GM21381 (cell line): ENCODE results near the gene SLC30A2.

Source experiments
- ATAC-seq: cut with Tn5 transposase; IDR thresholded peaks from one replicate; pipeline ENCODE4 v1.9.1; 2021; ENCODE audit warnings: mild to moderate bottlenecking, moderate library complexity; ENCODE audit not compliant: unreplicated experiment

SLC30A2 gene

GRCh38 chr1:26070296-26070962 is 24.5 kb upstream of the SLC30A2 start:
- no peak for ATAC-seq

DNA sequence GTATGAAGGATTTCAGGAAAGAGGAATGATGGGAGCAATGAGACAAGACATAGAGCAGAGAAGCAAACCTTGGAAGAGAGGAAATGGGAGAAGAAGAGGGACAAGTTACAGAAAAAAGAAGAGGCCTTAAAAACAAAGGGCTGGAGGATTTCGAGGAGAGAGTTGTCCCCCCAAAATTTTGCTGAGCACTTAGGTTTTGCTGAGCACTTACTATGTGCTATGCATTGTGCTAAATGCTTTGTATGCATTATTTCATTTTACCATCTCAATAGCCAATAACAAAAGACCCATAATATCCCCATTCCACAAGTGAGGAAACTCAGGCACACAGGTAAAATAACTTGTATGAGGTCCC is 24.0 kb upstream of the SLC30A2 start:
- ATAC-seq = no peak

DNA sequence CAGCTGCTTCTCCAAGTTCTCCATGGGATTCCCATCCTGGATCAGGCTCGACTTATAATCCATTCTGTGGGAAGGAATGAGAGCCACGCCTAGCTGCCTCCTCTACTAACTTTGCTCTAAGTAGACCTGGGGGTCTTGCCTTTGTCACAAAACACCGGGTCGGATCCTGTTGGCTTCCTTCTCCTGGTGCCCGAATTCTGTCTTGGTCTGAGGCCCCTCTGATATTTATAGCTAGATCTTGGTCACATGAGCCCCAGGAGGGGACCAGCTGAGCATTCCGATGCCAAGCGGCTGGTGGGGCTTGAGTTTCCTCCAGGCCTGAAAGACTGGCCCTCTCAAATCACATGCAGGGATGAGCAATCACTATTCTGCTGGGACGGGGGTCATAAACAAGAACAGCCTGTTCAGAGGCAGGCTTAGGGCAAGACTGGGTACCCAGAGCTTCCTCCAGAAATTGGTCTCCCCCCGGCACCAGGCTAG is 21.6 kb upstream of the SLC30A2 start, which contains the start of gene TRIM63:
Gene TRIM63 (minus strand): TSS at position 199 of the 480 bp plus-strand sequence. CDS start 136 bp downstream, at position 63.
- ATAC-seq = no peak

- ATAC-seq = no peak
These were observed 20.9 kb upstream of the SLC30A2 start for GRCh38 chr1:26066857-26067256.

DNA sequence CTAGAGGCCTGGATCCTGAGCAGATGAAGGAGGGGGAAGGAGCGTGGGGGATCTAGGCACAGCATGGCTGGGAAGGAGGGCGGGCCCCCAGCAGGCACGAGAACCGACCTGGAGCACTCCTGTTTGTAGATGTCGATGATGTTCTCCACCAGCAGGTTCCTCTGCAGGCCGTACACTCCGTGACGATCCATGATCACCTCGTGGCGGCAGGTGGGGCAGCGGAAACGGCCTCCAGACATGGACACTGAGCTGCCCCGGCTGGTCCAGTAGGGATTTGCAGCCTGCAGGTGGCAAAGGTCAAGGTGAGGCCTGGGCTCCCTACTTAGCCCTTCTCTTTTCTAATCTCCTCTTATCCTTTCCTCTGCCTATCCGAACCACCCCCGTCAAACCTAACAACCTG is 20.2 kb upstream of the SLC30A2 start:
- no peak for ATAC-seq

DNA sequence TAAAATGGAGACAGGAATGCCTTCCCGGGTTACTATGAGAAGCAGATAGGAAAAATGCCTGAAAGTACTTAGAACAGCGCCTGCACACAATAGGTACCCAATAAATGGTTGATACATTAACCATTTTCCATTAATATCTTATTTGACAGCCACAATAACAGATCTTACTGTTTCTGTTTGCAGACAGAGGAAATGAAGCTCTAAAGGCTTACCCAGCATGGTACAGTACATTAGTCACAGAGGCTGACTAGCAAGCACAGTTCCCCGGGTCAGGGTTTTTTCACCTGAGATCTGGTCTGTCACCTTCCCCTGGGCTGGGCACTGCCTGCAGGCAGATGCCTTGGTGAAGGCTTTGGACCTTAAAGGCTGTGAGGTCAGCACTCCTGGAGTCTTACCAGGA is 18.6 kb upstream of the SLC30A2 start:
- no peak for ATAC-seq

DNA sequence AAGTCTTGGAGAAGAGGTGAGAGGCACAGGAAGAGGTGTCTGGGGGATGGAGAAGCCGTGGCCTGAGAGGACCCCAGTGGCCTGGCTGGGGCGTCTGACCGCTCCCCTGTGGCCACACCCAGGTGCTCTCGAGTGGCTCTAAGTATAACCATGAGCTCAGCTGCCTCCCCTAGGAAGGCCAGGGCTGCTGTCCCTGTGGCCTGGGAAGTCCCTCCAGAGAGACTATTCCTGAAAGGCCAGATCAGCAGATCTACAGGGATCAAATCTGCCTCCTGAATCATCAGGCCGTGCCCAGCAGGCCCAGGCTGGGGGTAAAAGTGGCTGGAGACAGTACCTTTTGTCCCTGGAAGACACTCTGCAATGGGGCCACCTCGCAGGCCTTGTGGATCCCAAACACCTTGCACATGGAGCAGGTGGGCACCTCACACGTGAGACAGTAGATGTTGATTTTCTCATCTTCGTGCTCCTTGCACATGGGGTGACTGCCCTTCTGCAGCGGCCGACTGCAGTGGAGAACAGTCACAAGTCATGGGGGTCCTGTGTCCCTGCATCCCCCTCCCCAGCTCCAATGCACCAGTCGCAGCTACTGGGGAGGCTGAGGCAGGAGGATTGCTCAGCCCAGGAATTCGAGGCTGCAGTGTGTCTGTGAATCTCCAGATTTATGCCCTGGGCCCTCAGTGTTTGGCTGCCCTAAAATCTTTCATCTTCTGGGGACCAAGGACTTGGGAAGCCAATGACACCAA is 15.1 kb upstream of the SLC30A2 start:
- no peak for ATAC-seq

GRCh38 chr1:26059906-26060305 is 14.0 kb upstream of the SLC30A2 start:
- no peak for ATAC-seq

GRCh38 chr1:26058052-26058595 is 12.2 kb upstream of the SLC30A2 start:
- ATAC-seq = no peak

DNA sequence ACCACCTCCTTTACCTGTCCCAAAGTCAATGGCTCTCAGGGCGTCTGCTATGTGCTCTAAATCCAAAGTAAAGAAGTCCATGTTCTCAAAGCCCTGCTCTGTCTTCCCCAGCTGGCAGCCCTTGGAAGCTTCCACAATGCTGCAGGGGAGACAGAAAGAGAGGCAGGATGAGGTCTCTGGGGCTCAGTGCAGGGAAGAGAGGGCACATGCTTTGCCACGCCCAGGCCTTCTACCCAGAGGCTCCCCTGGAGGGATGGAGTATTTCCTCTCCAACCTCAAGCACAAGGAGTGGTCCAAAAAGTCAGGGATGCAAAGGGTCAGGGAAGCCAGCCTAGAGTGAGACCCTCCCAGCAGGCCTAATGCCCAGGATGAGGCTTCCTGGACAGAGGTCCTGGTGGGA is 11.3 kb upstream of the SLC30A2 start:
- no peak for ATAC-seq

GRCh38 chr1:26055041-26055440 is 9.1 kb upstream of the SLC30A2 start:
- ATAC-seq = no peak

- ATAC-seq = no peak
These were observed 8.0 kb upstream of the SLC30A2 start for GRCh38 chr1:26053718-26054560.

GRCh38 chr1:26050248-26050640 is 4.3 kb upstream of the SLC30A2 start:
- ATAC-seq = no peak

DNA sequence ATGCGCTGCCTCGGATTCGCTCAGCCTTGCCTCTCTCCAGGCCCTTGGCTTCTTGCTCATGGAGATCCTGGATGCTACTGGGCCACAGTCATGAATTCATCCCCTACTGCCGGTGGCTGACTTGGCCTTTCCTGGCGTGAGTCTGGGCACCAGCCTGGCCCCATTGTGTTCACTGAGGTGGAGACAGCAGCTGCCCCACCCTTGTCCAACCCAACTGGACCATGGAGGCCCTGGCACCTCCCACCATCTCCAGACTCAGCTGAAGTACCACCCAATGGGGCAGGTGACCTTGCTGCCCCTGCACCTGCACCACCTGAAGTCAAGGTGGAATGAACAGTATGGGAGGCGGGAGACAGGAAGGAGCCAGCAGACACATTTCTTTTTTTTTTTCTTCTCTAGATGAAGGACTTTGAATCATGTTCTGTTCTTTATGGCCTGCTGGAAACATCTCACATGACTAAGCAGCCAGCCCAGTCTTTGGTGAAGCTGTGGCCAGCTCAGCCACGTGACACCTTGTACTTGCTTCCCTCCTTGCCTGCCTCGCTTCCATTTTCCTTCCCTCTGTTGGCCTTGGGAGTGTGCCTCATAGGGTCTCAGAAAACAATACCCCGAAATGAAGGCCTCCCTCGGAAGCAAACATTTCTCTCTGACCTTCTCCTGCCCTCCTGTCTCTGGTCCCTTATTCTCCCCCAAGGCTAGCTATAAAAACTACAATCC is 3.8 kb upstream of the SLC30A2 start:
- no peak for ATAC-seq

- no peak for ATAC-seq
These were observed 1.5 kb upstream of the SLC30A2 start for GRCh38 chr1:26047278-26047874.

DNA sequence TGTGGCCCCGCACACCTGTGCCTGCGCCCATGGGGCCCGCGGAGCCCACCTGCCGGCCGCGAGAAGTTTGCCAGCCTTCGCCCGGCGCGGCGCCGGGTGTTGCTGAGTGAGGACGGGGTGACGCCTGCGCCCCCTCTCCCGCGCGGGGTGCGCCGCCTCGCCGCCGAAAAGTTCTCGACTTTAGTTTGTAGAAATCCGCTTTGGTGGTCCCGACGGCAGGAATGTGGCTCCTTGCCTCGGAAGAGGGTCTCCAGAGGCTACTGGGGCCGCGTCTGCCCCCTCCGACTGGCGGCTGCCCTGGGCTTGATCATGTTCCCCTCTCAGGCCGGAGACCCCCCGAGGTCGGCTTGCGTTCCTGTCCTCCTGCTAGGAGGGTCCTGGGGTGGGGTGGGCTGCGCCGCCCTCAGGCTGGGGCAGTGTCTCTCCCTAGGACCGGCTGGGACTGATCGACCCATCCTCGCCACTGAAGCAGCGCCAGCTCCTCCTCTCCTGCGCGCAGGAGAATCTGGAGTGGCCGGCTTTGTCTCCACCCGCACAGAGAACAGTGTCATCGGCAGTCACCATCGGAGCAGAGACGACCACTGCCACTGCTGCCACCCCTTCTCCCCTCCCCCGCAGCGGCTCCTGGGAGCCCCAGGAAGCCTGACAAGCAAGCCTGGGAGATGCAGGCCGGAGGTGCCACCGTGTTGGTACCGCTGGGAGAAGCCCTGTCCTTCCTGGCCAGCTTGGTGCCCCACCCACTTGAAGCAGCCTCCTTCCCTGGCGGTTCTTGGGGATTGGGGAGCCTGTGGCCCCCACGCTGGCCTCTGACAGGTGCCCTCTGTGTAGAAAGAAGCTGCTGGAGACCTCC is 553 bp upstream of the SLC30A2 start:
- ATAC-seq = no peak

DNA sequence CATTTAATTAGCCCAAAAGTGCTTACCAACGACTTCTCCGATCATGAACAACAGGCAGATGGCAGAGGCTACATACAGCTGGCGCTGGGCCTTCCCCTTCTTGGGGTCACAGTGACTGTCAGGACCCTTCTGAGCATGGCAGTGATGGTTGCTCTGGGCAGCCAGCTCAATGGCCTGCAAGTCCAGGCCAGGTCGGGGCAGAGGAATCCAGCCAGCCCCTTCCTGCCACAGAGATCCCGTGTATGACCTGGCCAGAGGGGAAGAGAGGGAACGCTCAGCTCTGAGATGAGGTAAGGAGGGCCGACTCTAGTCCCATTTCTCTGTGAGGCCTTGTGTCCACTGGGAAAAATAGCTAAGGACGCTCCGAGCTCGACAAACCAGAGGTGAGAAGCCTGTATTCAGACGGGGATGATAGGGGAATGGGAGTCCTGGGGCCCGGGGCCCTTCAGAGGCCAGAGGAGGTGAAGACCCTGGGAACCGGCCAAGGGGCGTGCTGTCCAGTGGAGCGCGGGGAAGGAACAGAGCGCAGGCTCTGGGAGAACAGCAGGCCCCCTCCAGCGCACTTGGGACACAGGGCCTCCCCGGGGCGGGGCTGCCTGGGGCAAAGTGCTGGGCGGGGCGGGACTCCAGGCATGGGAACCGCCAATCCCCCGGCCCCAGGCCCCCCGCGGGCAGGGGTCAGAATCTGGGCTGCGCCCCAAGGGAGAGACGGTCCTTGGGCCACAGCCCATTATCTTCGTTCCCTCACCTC is 772 bp downstream of the SLC30A2 start:
- ATAC-seq = no peak

DNA sequence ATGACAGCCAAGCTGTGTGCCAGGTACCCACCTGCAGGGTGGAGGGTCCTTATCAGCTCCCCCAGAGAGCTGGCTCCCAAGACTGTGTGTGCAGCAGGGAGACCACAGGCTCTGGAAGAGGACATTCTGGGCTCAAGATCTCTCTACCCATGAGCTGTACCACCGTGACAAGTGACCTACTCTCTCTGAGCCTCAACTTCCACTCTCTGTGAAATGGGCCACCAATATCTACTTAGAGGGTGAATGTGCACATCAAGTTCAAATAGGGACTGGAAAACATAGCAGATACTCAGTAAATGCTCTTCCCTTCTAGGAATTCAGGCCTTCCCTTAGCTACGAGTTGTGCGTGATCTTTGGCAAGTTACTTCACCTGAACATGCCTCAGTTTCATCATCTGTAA is 1.5 kb downstream of the SLC30A2 start:
- no peak for ATAC-seq

DNA sequence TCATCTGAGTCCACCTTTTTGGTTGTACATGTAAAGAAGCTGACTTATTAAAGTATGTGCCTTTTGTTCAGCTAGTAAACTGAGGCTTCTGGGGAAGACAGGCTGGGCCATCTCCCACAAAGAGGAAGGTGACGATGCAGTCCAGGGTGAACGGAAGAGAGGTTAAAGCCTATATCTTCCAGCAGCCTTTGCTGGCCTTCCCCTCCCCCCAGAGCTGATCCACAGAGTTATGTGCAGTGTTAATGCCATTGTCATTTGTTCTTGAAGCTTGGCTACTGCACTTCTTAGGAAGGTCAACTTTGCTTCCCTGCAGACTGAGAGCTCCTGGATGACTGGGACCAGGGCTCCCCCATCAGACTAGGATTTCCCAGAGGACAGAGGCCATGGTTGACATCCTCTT is 2.2 kb downstream of the SLC30A2 start:
- no peak for ATAC-seq
